Peyer's patch (tissue), 4 donors: ENCODE measurements around the gene RGS17.

ENCODE experiments used
- CTCF ChIP-seq, 6 experiments: fragments of 450-650 bp in 4 of 6; fragments of 200-600 bp in 2 of 6; sonication (generic) in 1 of 6; IDR thresholded peaks; one replicate each; pipeline ENCODE4 v1.5.1; 2017 to 2019; ENCODE audit warnings: antibody characterized with exemption in 6 of 6, mild to moderate bottlenecking in 3 of 6, moderate library complexity in 1 of 6
- POLR2A ChIP-seq, 2 donors: fragments of 450-650 bp; IDR thresholded peaks; one replicate each; pipeline ENCODE4 v1.5.1; 2017; ENCODE audit warnings: antibody characterized with exemption in 2 of 2, mild to moderate bottlenecking in 2 of 2, moderate library complexity in 2 of 2

GRCh38 chr6:152981219-152981618, 149.9 kb downstream of the RGS17 start:
- no peak for TF ChIP-seq POLR2A (IDR thresholded peaks at IDR 0.05)
- no peak for TF ChIP-seq CTCF (IDR thresholded peaks at IDR 0.05)
